Measurements from ENCODE around the gene DIDO1.
"Not testable (repeated sequence)": the region's sequence is repeated elsewhere in the genome, so short reads cannot be mapped to it uniquely, and the experiment has no call there.

The DIDO1 gene

GRCh38 chr20:62858058-62858830, 68.1 kb downstream of the DIDO1 start:
- in situ Hi-C loops (cut with MboI; ENCODE audit: low sequenced_read_pairs): no loop called here

- in situ Hi-C loops (cut with MboI; ENCODE audit: low sequenced_read_pairs): no loop called here
Measured at GRCh38 chr20:62856931-62857619, 69.2 kb downstream of the DIDO1 start.

- in situ Hi-C loops (cut with MboI; ENCODE audit: low sequenced_read_pairs): no loop called here
Measured at GRCh38 chr20:62855120-62855519, 71.2 kb downstream of the DIDO1 start.

GRCh38 chr20:62854121-62854520, 72.2 kb downstream of the DIDO1 start:
- in situ Hi-C loops (cut with MboI; ENCODE audit: low sequenced_read_pairs): no loop called here

- in situ Hi-C loops (cut with MboI; ENCODE audit: low sequenced_read_pairs): not testable (repeated sequence)
Measured at GRCh38 chr20:62853304-62853703, 73.0 kb downstream of the DIDO1 start.

GRCh38 chr20:62852841-62853240, 73.5 kb downstream of the DIDO1 start:
- in situ Hi-C loops (cut with MboI; ENCODE audit: low sequenced_read_pairs): no loop called here

- in situ Hi-C loops (cut with MboI; ENCODE audit: low sequenced_read_pairs): no loop called here
Measured at GRCh38 chr20:62852196-62852595, 74.1 kb downstream of the DIDO1 start.

- in situ Hi-C loops (cut with MboI; ENCODE audit: low sequenced_read_pairs): no loop called here
Measured at GRCh38 chr20:62850333-62850974, 75.9 kb downstream of the DIDO1 start.

GRCh38 chr20:62849431-62849830, 76.9 kb downstream of the DIDO1 start:
- in situ Hi-C loops (cut with MboI; ENCODE audit: low sequenced_read_pairs): no loop called here

- in situ Hi-C loops (cut with MboI; ENCODE audit: low sequenced_read_pairs): not testable (repeated sequence)
Measured at GRCh38 chr20:62848917-62849316, 77.4 kb downstream of the DIDO1 start.

- in situ Hi-C loops (cut with MboI; ENCODE audit: low sequenced_read_pairs): no loop called here
Measured at GRCh38 chr20:62846166-62846890, 80.0 kb downstream of the DIDO1 start.

- in situ Hi-C loops (cut with MboI; ENCODE audit: low sequenced_read_pairs): no loop called here
Measured at GRCh38 chr20:62845416-62846160, 80.7 kb downstream of the DIDO1 start.

GRCh38 chr20:62844182-62844581, 82.1 kb downstream of the DIDO1 start:
- in situ Hi-C loops (cut with MboI; ENCODE audit: low sequenced_read_pairs): no loop called here

GRCh38 chr20:62843656-62844055, 82.6 kb downstream of the DIDO1 start:
- in situ Hi-C loops (cut with MboI; ENCODE audit: low sequenced_read_pairs): no loop called here

- in situ Hi-C loops (cut with MboI; ENCODE audit: low sequenced_read_pairs): no loop called here
Measured at GRCh38 chr20:62841705-62842212, 84.5 kb downstream of the DIDO1 start.

GRCh38 chr20:62840244-62841197, 85.8 kb downstream of the DIDO1 start:
- in situ Hi-C loops (cut with MboI; ENCODE audit: low sequenced_read_pairs): no loop called here

GRCh38 chr20:62839816-62840215, 86.5 kb downstream of the DIDO1 start:
- in situ Hi-C loops (cut with MboI; ENCODE audit: low sequenced_read_pairs): no loop called here

GRCh38 chr20:62839261-62839660, 87.0 kb downstream of the DIDO1 start:
- in situ Hi-C loops (cut with MboI; ENCODE audit: low sequenced_read_pairs): no loop called here
